ENCODE data around the gene MEIOB.

GRCh38 chr16:1828645-1829410, 43.1 kb downstream of the MEIOB start:
- no peak for TF ChIP-seq CTCF (conservative IDR thresholded peaks at IDR 0.05)
- TF ChIP-seq EZH2 (IDR thresholded peaks at IDR 0.05; ENCODE audit: low read depth), result no peak
